Measurements from ENCODE around the gene CRB2. TPM values are rescaled to one million over a fixed set of nuclear protein-coding genes. Genes with fewer than 3 reads are reported as not detected.

CRB2 gene
- total RNA-seq, 1 donor from 2014 or later, result 0.35 TPM

GRCh38 chr9:123406691-123407216 lies 50.8 kb downstream of the CRB2 start:
- TF ChIP-seq, protein P1, sequence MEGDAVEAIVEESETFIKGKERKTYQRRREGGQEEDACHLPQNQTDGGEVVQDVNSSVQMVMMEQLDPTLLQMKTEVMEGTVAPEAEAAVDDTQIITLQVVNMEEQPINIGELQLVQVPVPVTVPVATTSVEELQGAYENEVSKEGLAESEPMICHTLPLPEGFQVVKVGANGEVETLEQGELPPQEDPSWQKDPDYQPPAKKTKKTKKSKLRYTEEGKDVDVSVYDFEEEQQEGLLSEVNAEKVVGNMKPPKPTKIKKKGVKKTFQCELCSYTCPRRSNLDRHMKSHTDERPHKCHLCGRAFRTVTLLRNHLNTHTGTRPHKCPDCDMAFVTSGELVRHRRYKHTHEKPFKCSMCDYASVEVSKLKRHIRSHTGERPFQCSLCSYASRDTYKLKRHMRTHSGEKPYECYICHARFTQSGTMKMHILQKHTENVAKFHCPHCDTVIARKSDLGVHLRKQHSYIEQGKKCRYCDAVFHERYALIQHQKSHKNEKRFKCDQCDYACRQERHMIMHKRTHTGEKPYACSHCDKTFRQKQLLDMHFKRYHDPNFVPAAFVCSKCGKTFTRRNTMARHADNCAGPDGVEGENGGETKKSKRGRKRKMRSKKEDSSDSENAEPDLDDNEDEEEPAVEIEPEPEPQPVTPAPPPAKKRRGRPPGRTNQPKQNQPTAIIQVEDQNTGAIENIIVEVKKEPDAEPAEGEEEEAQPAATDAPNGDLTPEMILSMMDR (conservative IDR thresholded peaks at IDR 0.05; ENCODE audit: low read depth, low read length), result no peak
- no peak overlapping the region for H3K4me3 ChIP-seq (ENCODE audit: low read depth, low read length)
- DNase-seq (ENCODE audit: low read depth), result no peak

- no peak for DNase-seq (ENCODE audit: low read depth)
- TF ChIP-seq, protein P1 (conservative IDR thresholded peaks at IDR 0.05; ENCODE audit: low read depth, low read length), result no peak
- H3K4me3 ChIP-seq (ENCODE audit: low read depth, low read length), result no peak overlapping the region
These were observed 51.3 kb downstream of the CRB2 start for GRCh38 chr9:123407217-123407851.

DNA sequence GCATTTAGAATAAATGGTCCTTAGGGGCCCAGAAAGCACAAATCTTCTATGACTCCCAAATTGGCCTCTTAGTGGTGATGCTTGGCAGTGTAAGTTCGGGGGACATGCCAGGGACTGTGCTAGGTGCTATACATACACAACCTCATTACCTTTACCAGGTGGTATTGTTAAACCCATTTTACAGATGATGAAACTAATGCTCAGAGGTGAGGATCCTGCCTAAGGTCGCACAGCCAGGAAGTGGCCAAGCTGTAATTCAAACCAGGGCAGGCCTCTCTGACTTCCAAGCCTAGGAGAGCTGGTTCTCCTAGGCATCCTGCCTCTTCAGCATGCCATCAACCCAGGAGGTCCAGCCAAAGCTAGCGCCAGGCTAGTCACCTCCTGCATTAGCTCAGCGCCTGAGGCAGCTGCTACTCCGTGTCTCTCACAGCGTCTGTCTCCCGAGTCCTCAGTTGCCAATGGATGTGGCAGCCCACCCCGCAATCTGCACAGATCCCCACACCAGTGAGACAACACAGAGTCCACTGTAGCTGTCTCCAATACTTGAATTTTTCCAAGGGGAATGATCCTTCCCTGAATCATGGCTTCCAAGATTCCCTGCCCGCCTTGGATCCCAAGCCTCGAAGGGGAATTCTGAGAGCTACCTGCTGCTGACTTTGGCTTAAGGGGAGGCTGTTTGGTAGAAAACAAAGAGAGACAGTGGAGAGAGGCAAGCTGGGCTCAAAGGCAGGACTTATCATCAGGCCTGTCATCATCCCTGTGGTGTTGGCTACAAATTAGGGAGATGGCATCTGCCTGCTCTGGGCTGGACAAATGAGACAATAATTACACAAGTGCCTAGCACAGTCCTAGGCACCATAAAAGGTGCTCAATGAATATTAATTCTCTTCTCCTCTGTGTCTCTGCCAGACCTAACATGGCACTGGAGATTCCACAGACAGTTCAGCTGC lies 52.6 kb downstream of the CRB2 start:
- no peak for DNase-seq (ENCODE audit: low read depth)
- TF ChIP-seq, protein P1 (conservative IDR thresholded peaks at IDR 0.05; ENCODE audit: low read depth, low read length), result no peak
- H3K4me3 ChIP-seq (ENCODE audit: low read depth, low read length), result no peak overlapping the region

DNA sequence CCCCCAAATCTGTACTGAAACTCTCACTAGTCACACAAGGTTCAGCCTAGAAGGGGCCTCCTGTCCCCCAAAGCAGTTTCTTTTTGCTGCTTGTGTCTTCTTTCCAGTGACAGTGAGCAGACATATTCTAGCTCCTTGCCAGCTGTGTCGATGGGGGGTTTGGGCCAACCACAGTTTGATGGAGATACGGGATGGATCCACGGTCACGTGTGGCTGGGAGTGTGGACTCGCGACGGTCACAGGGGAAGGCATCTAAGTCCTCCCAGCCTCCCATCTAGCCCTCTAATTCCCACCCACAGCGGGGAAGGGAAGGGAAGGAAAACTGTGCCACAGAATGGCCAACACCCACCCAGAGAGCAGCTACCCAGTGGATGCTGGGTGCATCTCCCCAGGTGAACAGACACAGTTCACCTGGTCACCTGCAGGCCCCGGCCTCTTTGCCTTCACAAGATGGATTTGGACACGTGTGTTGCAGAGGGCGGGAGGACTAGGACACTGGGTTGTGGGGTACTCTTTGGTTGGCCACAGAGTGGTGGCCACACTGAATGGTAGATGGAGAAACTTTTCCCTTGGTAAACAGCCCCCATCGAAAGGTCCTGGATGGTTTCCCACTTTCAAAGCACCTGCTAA lies 54.4 kb downstream of the CRB2 start:
- TF ChIP-seq, protein P1 (conservative IDR thresholded peaks at IDR 0.05; ENCODE audit: low read depth, low read length), result no peak
- no peak for DNase-seq (ENCODE audit: low read depth)
- H3K4me3 ChIP-seq (ENCODE audit: low read depth, low read length), result no peak overlapping the region

DNA sequence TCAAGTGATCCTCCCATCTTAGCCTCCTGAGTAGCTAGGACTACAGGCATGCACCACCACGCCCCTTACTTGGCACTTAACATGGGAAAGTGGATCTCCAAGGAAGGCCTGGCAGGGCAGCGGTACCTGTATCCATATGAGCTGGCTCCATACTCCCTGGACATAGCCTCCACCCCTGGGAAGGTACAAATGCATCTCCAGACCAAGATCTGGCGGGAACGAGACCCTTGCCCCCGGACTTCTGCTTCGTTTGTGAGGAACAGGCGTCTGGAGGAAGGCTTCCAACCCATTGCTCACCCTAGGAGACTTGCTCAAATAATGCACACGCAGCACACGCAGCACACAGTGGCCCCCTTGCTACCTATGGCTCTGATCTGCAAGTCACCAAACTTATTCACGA lies 55.2 kb downstream of the CRB2 start:
- TF ChIP-seq, protein P1 (conservative IDR thresholded peaks at IDR 0.05; ENCODE audit: low read depth, low read length), result no peak
- no peak for DNase-seq (ENCODE audit: low read depth)
- no peak overlapping the region for H3K4me3 ChIP-seq (ENCODE audit: low read depth, low read length)

- H3K4me3 ChIP-seq (ENCODE audit: low read depth, low read length), result no peak overlapping the region
- TF ChIP-seq, protein P1 (conservative IDR thresholded peaks at IDR 0.05; ENCODE audit: low read depth, low read length), result no peak
- DNase-seq (ENCODE audit: low read depth), result no peak
These were observed 55.6 kb downstream of the CRB2 start for GRCh38 chr9:123411636-123412035.
